Lung (tissue), 12 donors: ENCODE measurements around the gene GALNT16. TPM values are rescaled to one million over a fixed set of nuclear protein-coding genes. Genes with fewer than 3 reads are reported as not detected.

ENCODE experiments used
- ATAC-seq: fragments of 200-7000 bp; cut with Tn5 transposase; one replicate; pipeline ENCODE4 v1.9.1; 2020; ENCODE audit warnings: moderate number of reproducible peaks; ENCODE audit not compliant: insufficient read depth, low FRiP score
- DNase-seq, 3 donors: peaks; one replicate each; pipeline ENCODE4 v3.0.0-alpha.2; 2013 to 2017
- H3K27ac ChIP-seq, 2 donors: one replicate each; pipeline ENCODE4 v1.5.1; 2013; ENCODE audit warnings: mild to moderate bottlenecking in 2 of 2, moderate library complexity in 2 of 2, control low read depth in 1 of 2, inconsistent platforms in 1 of 2, low read depth in 1 of 2, low read length in 1 of 2
- H3K27me3 ChIP-seq, 3 donors: one replicate each; pipeline ENCODE4 v1.5.1; 2013; ENCODE audit warnings: low read length in 2 of 3; ENCODE audit not compliant: control insufficient read depth in 3 of 3, insufficient read depth in 3 of 3
- H3K36me3 ChIP-seq, 4 donors: one replicate each; pipeline ENCODE4 v1.5.1; 2013; ENCODE audit warnings: low read length in 4 of 4, mild to moderate bottlenecking in 1 of 4, moderate library complexity in 1 of 4; ENCODE audit not compliant: control insufficient read depth in 4 of 4, insufficient read depth in 4 of 4
- H3K4me1 ChIP-seq, 5 donors: one replicate each; pipeline ENCODE4 v1.5.1; 2013; ENCODE audit warnings: low read length in 5 of 5, mild to moderate bottlenecking in 2 of 5, moderate library complexity in 1 of 5; ENCODE audit not compliant: control insufficient read depth in 5 of 5, insufficient read depth in 5 of 5
- H3K4me3 ChIP-seq: one replicate; pipeline ENCODE4 v1.5.1; 2013; ENCODE audit warnings: mild to moderate bottlenecking, control low read depth, moderate library complexity
- H3K9ac ChIP-seq, 2 donors: one replicate each; pipeline ENCODE4 v1.5.1; 2013; ENCODE audit warnings: low read length in 2 of 2, control low read depth in 1 of 2; ENCODE audit not compliant: insufficient read depth in 1 of 2
- H3K9me3 ChIP-seq, 4 donors: one replicate each; pipeline ENCODE4 v1.5.1; 2013; ENCODE audit warnings: low read length in 3 of 4, mild to moderate bottlenecking in 1 of 4, moderate library complexity in 1 of 4; ENCODE audit not compliant: control insufficient read depth in 4 of 4, insufficient read depth in 3 of 4
- WGBS, 2 donors: extraction: QIAGEN DNeasy Blood & Tissue Kit; methylation state at CpG; one replicate each; pipeline ENCODE4 v1.1.7; 2013; 5-methylcytosine and 5-hydroxymethylcytosine counted together
- polyA plus RNA-seq, 2 donors: library from polyadenylated mRNA; stranded (reverse); fragments of 200-250 nt; gene quantifications; one replicate each; pipeline ENCODE4 v1.2.1, GENCODE V29; 2013
- total RNA-seq, 2 donors: library from RNA; depleted of rRNA in 1 of 2; stranded (reverse); fragments of >200 nt in 1 of 2; gene quantifications; one replicate each; pipeline ENCODE4 v1.2.1, GENCODE V29; 2014 to 2021
- TF ChIP-seq, protein P1 (sequence below): IDR thresholded peaks from 2 replicates; pipeline ENCODE4 v1.5.1; 2012; ENCODE audit warnings: mild to moderate bottlenecking; ENCODE audit errors: control extremely low read depth, extremely low read depth
- donor health status: control.
- donor health status: control.
- donor health status: Bipolar disorder and iron deficiency.
- donor health status: healthy.
- donor health status: DM: yes; HTN: yes; CAD: no.

GALNT16 gene
- total and polyA plus RNA-seq, 4 donors, result 0.27 to 4.1 (median 1.4) TPM

- Histone ChIP-seq H3K9me3 (no peaks in the 10 kb centered on the region), H3K9ac (no peak overlapping the region), H3K4me1 (peaks cover 0 to 7% (median 0%) of the 10 kb centered on the region in 5 donors), H3K36me3 (no peaks in the 10 kb centered on the region), H3K27me3 (no peaks in the 10 kb centered on the region), H3K27ac (no peak overlapping the region), H3K4me3 (no peak overlapping the region)
- no peak for ATAC-seq
- no peak for DNase-seq
- TF ChIP-seq, protein P1, sequence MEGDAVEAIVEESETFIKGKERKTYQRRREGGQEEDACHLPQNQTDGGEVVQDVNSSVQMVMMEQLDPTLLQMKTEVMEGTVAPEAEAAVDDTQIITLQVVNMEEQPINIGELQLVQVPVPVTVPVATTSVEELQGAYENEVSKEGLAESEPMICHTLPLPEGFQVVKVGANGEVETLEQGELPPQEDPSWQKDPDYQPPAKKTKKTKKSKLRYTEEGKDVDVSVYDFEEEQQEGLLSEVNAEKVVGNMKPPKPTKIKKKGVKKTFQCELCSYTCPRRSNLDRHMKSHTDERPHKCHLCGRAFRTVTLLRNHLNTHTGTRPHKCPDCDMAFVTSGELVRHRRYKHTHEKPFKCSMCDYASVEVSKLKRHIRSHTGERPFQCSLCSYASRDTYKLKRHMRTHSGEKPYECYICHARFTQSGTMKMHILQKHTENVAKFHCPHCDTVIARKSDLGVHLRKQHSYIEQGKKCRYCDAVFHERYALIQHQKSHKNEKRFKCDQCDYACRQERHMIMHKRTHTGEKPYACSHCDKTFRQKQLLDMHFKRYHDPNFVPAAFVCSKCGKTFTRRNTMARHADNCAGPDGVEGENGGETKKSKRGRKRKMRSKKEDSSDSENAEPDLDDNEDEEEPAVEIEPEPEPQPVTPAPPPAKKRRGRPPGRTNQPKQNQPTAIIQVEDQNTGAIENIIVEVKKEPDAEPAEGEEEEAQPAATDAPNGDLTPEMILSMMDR, result no peak
- 84 to 92% methylated on average over 11 of the region's 11 CpGs for WGBS, 2 donors
Observed at GRCh38 chr14:69321601-69322330, 61.8 kb downstream of the GALNT16 start.

DNA sequence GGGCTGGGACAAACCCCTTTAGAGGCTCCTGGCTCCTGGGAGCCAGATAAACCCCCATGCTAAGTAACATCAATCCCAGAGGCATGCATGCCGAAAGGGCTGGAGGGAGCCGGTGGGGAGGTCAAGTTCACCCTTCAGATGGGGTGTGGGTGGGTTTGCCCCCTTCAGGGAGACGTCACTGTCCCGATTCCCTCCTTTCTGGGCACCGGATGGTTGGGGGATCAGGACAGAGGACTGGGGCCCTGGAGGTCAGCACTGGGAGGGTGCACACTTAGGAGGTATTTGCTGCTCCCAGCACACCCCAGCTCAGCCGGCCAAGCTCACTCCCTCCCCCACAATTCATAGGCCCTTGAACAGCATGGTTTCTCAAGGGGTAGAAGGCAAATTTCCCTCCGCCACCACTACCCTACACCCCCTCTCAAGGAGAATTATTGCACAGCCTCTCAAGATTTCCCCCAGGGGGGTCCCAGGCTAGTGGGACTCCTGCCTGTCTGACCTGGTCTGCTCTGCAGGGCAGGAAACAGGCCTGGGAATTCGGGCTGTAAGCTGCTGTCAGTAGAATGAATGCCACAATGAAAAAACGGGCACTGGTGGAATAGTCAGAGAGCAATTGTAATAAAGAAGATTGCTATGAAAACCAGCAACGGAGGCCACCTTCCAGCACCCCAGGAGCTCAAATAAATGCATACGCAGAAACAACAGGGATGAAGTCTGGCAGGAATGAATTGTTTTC is 63.5 kb downstream of the GALNT16 start:
- Histone ChIP-seq H3K36me3 (no peaks in the 10 kb centered on the region), H3K4me1 (peaks cover 0 to 4% (median 0%) of the 10 kb centered on the region in 5 donors), H3K27me3 (no peaks in the 10 kb centered on the region), H3K9me3 (peaks cover 0 to 2% (median 0%) of the 10 kb centered on the region in 4 donors), H3K4me3 (no peak overlapping the region), H3K27ac (no peak overlapping the region), H3K9ac (no peak overlapping the region)
- no peak for DNase-seq
- TF ChIP-seq, protein P1, result no peak
- WGBS, 2 donors, result 82 to 91% methylated on average over 11 of the region's 11 CpGs
- no peak for ATAC-seq

- 60 to 85% methylated on average over 1 of the region's 1 CpG for WGBS, 2 donors
- peaks cover 0 to 2% (median 0%) of the 10 kb centered on the region in 4 donors for H3K9me3 ChIP-seq
- no peaks in the 10 kb centered on the region for H3K36me3 ChIP-seq
- no peak overlapping the region for H3K27ac ChIP-seq
- no peak overlapping the region for H3K9ac ChIP-seq
- TF ChIP-seq, protein P1, result no peak
- no peak for ATAC-seq
- H3K27me3 ChIP-seq, result no peaks in the 10 kb centered on the region
- DNase-seq, result no peak
- H3K4me1 ChIP-seq, result peaks cover 0 to 1% (median 0%) of the 10 kb centered on the region in 5 donors
- H3K4me3 ChIP-seq, result no peak overlapping the region
Observed at GRCh38 chr14:69323999-69324282, 64.0 kb downstream of the GALNT16 start.
